Body of pancreas (tissue), 4 donors: ENCODE results near the gene UTRN. TPM values are rescaled to one million over a fixed set of nuclear protein-coding genes. Genes with fewer than 3 reads are reported as not detected.
A peak's percentile ranks its signal among the peaks of the same experiment; 100 is the strongest.

Experiments
- ATAC-seq: fragments of 150-250 bp; one replicate; pipeline ENCODE4 v1.9.1; 2016
- DNase-seq, 4 donors: peaks; one replicate each; pipeline ENCODE4 v3.0.0-alpha.2; 2019
- H3K27ac ChIP-seq, 4 donors: fragments of 200-600 bp; sonication (generic); 1 replicate in 3 of 4; 2 replicates in 1 of 4; pipeline versions ENCODE4 v1.5.1 to v1.6.1; 2016 to 2019; ENCODE audit warnings: mild to moderate bottlenecking in 1 of 4, mixed read lengths in 1 of 4, moderate library complexity in 1 of 4
- H3K27me3 ChIP-seq, 2 donors: fragments of 200-600 bp; sonication (generic); one replicate each; pipeline ENCODE4 v1.6.0; 2016; ENCODE audit warnings: mild to moderate bottlenecking in 1 of 2
- H3K36me3 ChIP-seq, 2 donors: fragments of 200-600 bp; sonication (generic); replicated peaks in 1 of 2; 2 replicates each; pipeline ENCODE4 v1.5.1; 2016; ENCODE audit warnings: low read depth in 2 of 2; ENCODE audit not compliant: insufficient read depth in 1 of 2
- H3K4me1 ChIP-seq: fragments of 200-600 bp; sonication (generic); one replicate; pipeline ENCODE4 v1.6.0; 2016
- H3K4me3 ChIP-seq, 2 donors: fragments of 200-600 bp; sonication (generic); 1 replicate in 1 of 2; 2 replicates in 1 of 2; pipeline ENCODE4 v1.5.1; 2016 to 2019
- H3K9me3 ChIP-seq, 3 donors: fragments of 200-600 bp; sonication (generic); 1 replicate in 2 of 3; 2 replicates in 1 of 3; pipeline ENCODE4 v1.5.1; 2016
- POLR2A ChIP-seq, 3 donors: fragments of 450-650 bp; IDR thresholded peaks; one replicate each; pipeline ENCODE4 v1.6.1; 2016; ENCODE audit warnings: antibody characterized with exemption in 3 of 3, mild to moderate bottlenecking in 2 of 3
- WGBS, 2 donors: methylation state at CpG; one replicate each; pipeline ENCODE4 v1.1.5; 2017; 5-methylcytosine and 5-hydroxymethylcytosine counted together
- intact Hi-C: fragments of 100-400 bp; cut with DNase I; formaldehyde crosslinking; loops from one replicate; pipeline ENCODE4 v1.15.1; 2023
- total RNA-seq, 2 donors: library from RNA; depleted of rRNA; stranded (reverse); fragments of >200 nt; gene quantifications; one replicate each; pipeline ENCODE4 v1.1.0, GENCODE V29; 2016
- TF ChIP-seq, protein P1 (sequence below), 7 experiments: fragments of 450-650 bp in 4 of 7; fragments of 200-600 bp in 3 of 7; sonication (generic) in 3 of 7; IDR thresholded peaks; one replicate each; pipeline ENCODE4 v1.5.1; 2016 to 2019; ENCODE audit warnings: antibody characterized with exemption in 7 of 7

Gene UTRN
- total RNA-seq, 2 donors from 2014 or later = 112 to 133 TPM

DNA sequence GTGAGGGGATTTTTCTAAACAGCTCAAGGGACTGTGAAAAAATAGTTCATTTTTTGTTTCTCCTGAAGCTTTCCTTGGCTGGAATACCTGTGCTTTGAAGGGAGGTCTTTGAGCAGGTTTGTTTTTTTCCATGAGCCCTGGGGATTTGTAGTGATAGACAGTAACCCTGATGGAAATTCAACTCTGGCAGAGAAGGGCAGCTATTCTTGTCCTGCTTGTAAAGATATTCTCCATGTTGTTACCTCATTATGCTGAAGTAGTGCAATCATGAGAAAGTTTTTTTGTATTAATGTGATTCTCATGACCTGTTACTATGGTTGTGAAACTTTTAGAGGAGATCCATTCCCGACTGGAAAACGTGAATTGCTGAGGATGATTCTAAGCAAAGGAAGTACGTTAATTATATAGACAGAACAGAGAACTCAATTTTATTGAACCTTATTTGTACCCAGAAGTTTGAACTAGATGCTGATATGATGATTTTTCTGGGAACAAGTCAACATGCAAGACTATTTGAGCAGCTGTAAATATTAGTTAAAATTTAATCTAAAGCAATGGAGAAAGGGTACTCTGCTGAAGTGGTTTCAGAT is 12.5 kb downstream of the UTRN start:
- H3K9me3 ChIP-seq = no peaks in the 10 kb centered on the region
- DNase-seq (no peak), ATAC-seq (peak; percentile 65)
- H3K4me3 ChIP-seq = no peak overlapping the region
- no peak for TF ChIP-seq POLR2A (IDR thresholded peaks at IDR 0.05)
- TF ChIP-seq, protein P1, sequence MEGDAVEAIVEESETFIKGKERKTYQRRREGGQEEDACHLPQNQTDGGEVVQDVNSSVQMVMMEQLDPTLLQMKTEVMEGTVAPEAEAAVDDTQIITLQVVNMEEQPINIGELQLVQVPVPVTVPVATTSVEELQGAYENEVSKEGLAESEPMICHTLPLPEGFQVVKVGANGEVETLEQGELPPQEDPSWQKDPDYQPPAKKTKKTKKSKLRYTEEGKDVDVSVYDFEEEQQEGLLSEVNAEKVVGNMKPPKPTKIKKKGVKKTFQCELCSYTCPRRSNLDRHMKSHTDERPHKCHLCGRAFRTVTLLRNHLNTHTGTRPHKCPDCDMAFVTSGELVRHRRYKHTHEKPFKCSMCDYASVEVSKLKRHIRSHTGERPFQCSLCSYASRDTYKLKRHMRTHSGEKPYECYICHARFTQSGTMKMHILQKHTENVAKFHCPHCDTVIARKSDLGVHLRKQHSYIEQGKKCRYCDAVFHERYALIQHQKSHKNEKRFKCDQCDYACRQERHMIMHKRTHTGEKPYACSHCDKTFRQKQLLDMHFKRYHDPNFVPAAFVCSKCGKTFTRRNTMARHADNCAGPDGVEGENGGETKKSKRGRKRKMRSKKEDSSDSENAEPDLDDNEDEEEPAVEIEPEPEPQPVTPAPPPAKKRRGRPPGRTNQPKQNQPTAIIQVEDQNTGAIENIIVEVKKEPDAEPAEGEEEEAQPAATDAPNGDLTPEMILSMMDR (IDR thresholded peaks at IDR 0.05) = no peak
- no peaks in the 10 kb centered on the region for H3K27me3 ChIP-seq
- H3K27ac ChIP-seq = peak overlapping the region; percentile 45 to 87 (median 61)
- peaks cover 56% of the 10 kb centered on the region for H3K4me1 ChIP-seq
- intact Hi-C loops = no loop called here
- no peaks in the 10 kb centered on the region for H3K36me3 ChIP-seq
- 10 to 20% methylated on average over 3 of the region's 3 CpGs for WGBS, 2 donors

DNA sequence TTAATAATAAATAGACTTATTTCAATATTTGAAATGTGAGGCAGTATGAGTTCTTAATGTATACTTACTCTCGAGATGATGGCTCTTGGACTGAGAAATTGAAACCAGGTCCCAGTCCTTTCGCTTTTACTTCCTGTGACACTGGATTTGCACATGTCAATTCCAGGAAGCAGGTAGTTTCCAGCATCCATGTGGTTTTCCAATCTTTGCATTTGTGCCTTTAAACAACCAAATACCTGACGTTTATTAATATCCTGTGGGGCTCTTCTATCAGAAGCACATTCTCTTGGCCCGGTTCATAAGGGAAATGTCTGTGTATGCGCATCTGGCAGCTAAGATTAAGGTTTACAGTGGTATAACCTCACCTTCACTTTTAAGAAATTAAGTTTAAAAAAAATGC is 13.1 kb downstream of the UTRN start:
- DNase-seq = peak in 2 of 4 donors; percentile 27 to 39
- peak overlapping the region; percentile 1 to 87 (median 58) for H3K27ac ChIP-seq
- H3K27me3 ChIP-seq = no peaks in the 10 kb centered on the region
- H3K4me3 ChIP-seq = no peak overlapping the region
- no peaks in the 10 kb centered on the region for H3K36me3 ChIP-seq
- WGBS, 2 donors = 22 to 25% methylated on average over 5 of the region's 5 CpGs
- no peaks in the 10 kb centered on the region for H3K9me3 ChIP-seq
- TF ChIP-seq, protein P1 (IDR thresholded peaks at IDR 0.05) = no peak
- no peak for TF ChIP-seq POLR2A (IDR thresholded peaks at IDR 0.05)
- peaks cover 51% of the 10 kb centered on the region for H3K4me1 ChIP-seq
- intact Hi-C loops = no loop called here
- ATAC-seq = peak; percentile 66

GRCh38 chr6:144298916-144299315 is 13.8 kb downstream of the UTRN start:
- DNase-seq = no peak
- Histone ChIP-seq H3K9me3 (no peaks in the 10 kb centered on the region), H3K4me3 (no peak overlapping the region), H3K27ac (peak overlapping the region in 2 of 4 donors; percentile 72 to 87), H3K4me1 (peaks cover 51% of the 10 kb centered on the region), H3K36me3 (no peaks in the 10 kb centered on the region), H3K27me3 (no peaks in the 10 kb centered on the region)
- ATAC-seq = no peak
- TF ChIP-seq, protein P1 (IDR thresholded peaks at IDR 0.05) = no peak
- no peak for TF ChIP-seq POLR2A (IDR thresholded peaks at IDR 0.05)
- 39 to 46% methylated on average over 1 of the region's 1 CpG for WGBS, 2 donors
- intact Hi-C loops = no loop called here

DNA sequence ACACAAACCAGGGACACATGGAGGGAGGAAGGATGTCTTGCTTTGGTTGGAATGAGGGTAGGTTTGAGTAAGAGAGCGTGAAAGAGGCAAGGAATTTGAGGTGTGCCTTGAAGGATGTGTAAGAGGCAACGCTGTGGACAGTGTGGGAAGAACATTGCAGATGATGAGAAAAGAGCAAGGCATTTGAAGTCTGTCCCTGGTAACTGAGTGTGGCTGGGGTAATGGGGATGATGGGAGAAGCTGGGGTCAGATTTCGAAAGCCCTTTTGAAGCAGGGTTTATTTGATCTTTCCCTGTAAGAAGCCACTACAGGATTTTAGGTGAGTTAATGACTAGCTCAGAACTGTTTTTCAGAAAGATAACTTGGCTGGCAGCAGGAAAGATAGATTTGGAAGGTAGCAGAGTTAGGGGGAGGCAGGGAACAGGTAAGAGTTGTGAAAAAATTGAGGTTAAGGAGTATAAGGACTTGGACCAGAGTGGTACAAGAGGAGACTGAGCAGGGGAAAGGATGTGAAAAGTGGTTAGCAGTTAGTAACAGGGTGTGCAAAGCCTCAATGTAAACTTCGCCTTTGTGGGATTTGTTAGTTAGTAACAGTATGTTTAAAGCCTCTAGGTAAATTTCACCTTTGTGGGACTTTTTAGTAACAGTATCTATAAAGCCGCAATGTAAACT is 17.7 kb downstream of the UTRN start:
- Histone ChIP-seq H3K27ac (no peak overlapping the region), H3K36me3 (no peaks in the 10 kb centered on the region), H3K4me1 (peaks cover 23% of the 10 kb centered on the region), H3K27me3 (no peaks in the 10 kb centered on the region), H3K4me3 (no peak overlapping the region), H3K9me3 (no peaks in the 10 kb centered on the region)
- TF ChIP-seq POLR2A (IDR thresholded peaks at IDR 0.05) = no peak
- TF ChIP-seq, protein P1 (IDR thresholded peaks at IDR 0.05) = no peak
- no peak for ATAC-seq
- 90 to 93% methylated on average over 5 of the region's 5 CpGs for WGBS, 2 donors
- intact Hi-C loops = no loop called here
- no peak for DNase-seq
